K562 (cell line): Measurements from ENCODE around the gene MAP1A. TPM values are rescaled to one million over a fixed set of nuclear protein-coding genes. Genes with fewer than 3 reads are reported as not detected.

Experiments
- ARID1B ChIP-seq: fragments of 450-650 bp; IDR thresholded peaks from 2 replicates; pipeline ENCODE4 v1.6.1; 2016; ENCODE audit warnings: antibody characterized with exemption, mild to moderate bottlenecking, inconsistent platforms
- BACH1 ChIP-seq: fragments of 200-800 bp; sonication (Bioruptor generic); IDR thresholded peaks from 2 replicates; pipeline ENCODE4 v1.6.1; 2016; ENCODE audit warnings: missing genetic modification characterization, missing compliant biosample characterization
- CBFA2T3 ChIP-seq: fragments of 450-650 bp; IDR thresholded peaks from 2 replicates; pipeline ENCODE4 v1.6.1; 2017
- CTCF ChIP-seq, 3 experiments: IDR thresholded peaks in 2 of 3; conservative IDR thresholded peaks in 1 of 3; 2 replicates each; pipeline ENCODE4 v1.5.1; 2011 to 2012; ENCODE audit warnings: low read length in 3 of 3, mild to moderate bottlenecking in 3 of 3, control low read depth in 2 of 3, improper control_type of control experiment in 1 of 3, inconsistent platforms in 1 of 3, low read depth in 1 of 3, mixed read lengths in 1 of 3, moderate library complexity in 1 of 3; ENCODE audit not compliant: insufficient read depth in 2 of 3
- EGR1 ChIP-seq: fragments of 450-650 bp; conservative IDR thresholded peaks from 2 replicates; pipeline ENCODE4 v1.6.1; 2017; ENCODE audit warnings: mild to moderate bottlenecking
- FOXJ2 ChIP-seq: fragments of 200-800 bp; sonication (Bioruptor generic); IDR thresholded peaks from 2 replicates; pipeline ENCODE4 v1.6.1; 2016; ENCODE audit warnings: missing genetic modification characterization, missing compliant biosample characterization
- FOXM1 ChIP-seq, 2 experiments: fragments of 450-650 bp in 1 of 2; sonication (generic) in 1 of 2; formaldehyde crosslinking in 1 of 2; IDR thresholded peaks; 2 replicates each; pipeline versions ENCODE4 v1.6.1 to v1.9.0; 2017 to 2022; ENCODE audit warnings: low read depth in 2 of 2, mild to moderate bottlenecking in 2 of 2, missing genetic modification reagents in 1 of 2, moderate library complexity in 1 of 2
- GATAD2A ChIP-seq: fragments of 450-650 bp; IDR thresholded peaks from 2 replicates; pipeline ENCODE4 v1.6.1; 2017
- HDGF ChIP-seq: fragments of 450-650 bp; IDR thresholded peaks from 2 replicates; pipeline ENCODE4 v1.6.1; 2016
- MAFF ChIP-seq: IDR thresholded peaks from 2 replicates; pipeline ENCODE4 v1.6.1; 2012; ENCODE audit warnings: low read length, improper control_type of control experiment
- PHF20 ChIP-seq: fragments of 450-650 bp; IDR thresholded peaks from 2 replicates; pipeline ENCODE4 v1.6.1; 2018; ENCODE audit not compliant: partially characterized antibody
- REST ChIP-seq, 2 experiments: fragments of 450-650 bp; formaldehyde crosslinking in 1 of 2; IDR thresholded peaks; 2 replicates each; pipeline versions ENCODE4 v1.4.0 to v1.6.1; 2014 to 2020; ENCODE audit warnings: mild to moderate bottlenecking in 2 of 2, borderline replicate concordance in 1 of 2, low read depth in 1 of 2
- SIN3A ChIP-seq, 2 experiments: fragments of 150-350 bp in 1 of 2; IDR thresholded peaks; 2 replicates each; pipeline ENCODE4 v1.6.1; 2011 to 2016; ENCODE audit warnings: borderline replicate concordance in 2 of 2, low read depth in 2 of 2, low read length in 2 of 2, mild to moderate bottlenecking in 2 of 2, moderate library complexity in 2 of 2; ENCODE audit not compliant: control insufficient read depth in 1 of 2
- SMARCA4 ChIP-seq: fragments of 450-650 bp; IDR thresholded peaks from 2 replicates; pipeline ENCODE4 v1.6.1; 2016
- SMARCB1 ChIP-seq: IDR thresholded peaks from 2 replicates; pipeline ENCODE4 v1.6.1; 2011; ENCODE audit warnings: improper control_type of control experiment, low read depth; ENCODE audit not compliant: insufficient read length
- ZBED1 ChIP-seq: IDR thresholded peaks from 2 replicates; pipeline ENCODE4 v1.6.1; 2014
- polyA plus RNA-seq, 8 experiments: library from polyadenylated mRNA; depleted of rRNA in 4 of 8; stranded (reverse) in 5 of 8; unstranded in 3 of 8; fragments of >200 nt; fragmentation: Nextera tagmentation in 2 of 8; fragmentation: Illumina TruSeq in 1 of 8; extraction: Ambion mirVana in 2 of 8; extraction: Trizol in 1 of 8; gene quantifications; 2 replicates each; pipeline versions ENCODE4 v1.2.1 to v1.2.3, GENCODE V29; 2011 to 2014; ENCODE audit warnings: inconsistent platforms in 1 of 8, missing spikeins in 1 of 8
- total RNA-seq, 7 experiments: library from RNA; depleted of rRNA in 6 of 7; stranded (reverse); fragments of >200 nt in 6 of 7; fragmentation: Illumina TruSeq in 2 of 7; extraction: Trizol in 2 of 7; gene quantifications; 2 replicates each; pipeline versions ENCODE4 v1.2.1 to v1.2.3, GENCODE V29; 2011 to 2021; ENCODE audit warnings: low replicate concordance in 1 of 7
- TF ChIP-seq, protein P1 (sequence below): sonication (generic); formaldehyde crosslinking; IDR thresholded peaks from 2 replicates; pipeline ENCODE4 v1.8.0; 2022; ENCODE audit warnings: missing genetic modification reagents, mild to moderate bottlenecking, moderate library complexity, borderline replicate concordance

MAP1A gene
- total and polyA plus RNA-seq, 9 of the 15 experiments (the other 6 are each of a cell fraction or from before 2014, with no cell fraction given) = 2.0 to 20.3 (median 7.3) TPM

- TF ChIP-seq SMARCA4 (no peak), MAFF (no peak), CBFA2T3 (peak; percentile 53), SIN3A (IDR thresholded peaks at IDR 0.05; ENCODE audit: borderline replicate concordance in 2 of 2, control insufficient read depth in 1 of 2, low read depth in 2 of 2, low read length in 2 of 2) (peak; percentile 69 to 75; a peak in 1 of 4 replicates), FOXJ2 (tag) (no peak), PHF20 (no peak), CTCF (IDR thresholded peaks at IDR 0.05 in 2 of 3, conservative IDR thresholded peaks at IDR 0.05 in 1 of 3; ENCODE audit: insufficient read depth in 2 of 3, low read depth in 1 of 3, low read length in 3 of 3) (peak; percentile 68 to 74 (median 74)), SMARCB1 (no peak), HDGF (no peak), REST (IDR thresholded peaks at IDR 0.05; ENCODE audit: borderline replicate concordance) (peak; percentile 44; the same call in 1 of the 2 replicates), REST (CRISPR knock-in tag; IDR thresholded peaks at IDR 0.05; ENCODE audit: low read depth) (no peak), ZBED1 (no peak), BACH1 (tag) (0 out of 2 replicates have a peak, but pooled peaks have one; percentile 31), ARID1B (peak; percentile 10; the same call in 1 of the 2 replicates), FOXM1 (IDR thresholded peaks at IDR 0.05; ENCODE audit: low read depth) (no peak), FOXM1 (CRISPR knock-in tag; IDR thresholded peaks at IDR 0.05; ENCODE audit: low read depth) (no peak), EGR1 (0 out of 2 replicates have a peak, but pooled peaks have one; percentile 20), GATAD2A (0 out of 2 replicates have a peak, but pooled peaks have one; percentile 63)
- TF ChIP-seq, protein P1, sequence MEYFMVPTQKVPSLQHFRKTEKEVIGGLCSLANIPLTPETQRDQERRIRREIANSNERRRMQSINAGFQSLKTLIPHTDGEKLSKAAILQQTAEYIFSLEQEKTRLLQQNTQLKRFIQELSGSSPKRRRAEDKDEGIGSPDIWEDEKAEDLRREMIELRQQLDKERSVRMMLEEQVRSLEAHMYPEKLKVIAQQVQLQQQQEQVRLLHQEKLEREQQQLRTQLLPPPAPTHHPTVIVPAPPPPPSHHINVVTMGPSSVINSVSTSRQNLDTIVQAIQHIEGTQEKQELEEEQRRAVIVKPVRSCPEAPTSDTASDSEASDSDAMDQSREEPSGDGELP = peak; percentile 97
Measured at GRCh38 chr15:43514241-43515057, 3.0 kb upstream of the MAP1A start (continued).
